Measurements from ENCODE around the gene BCAS3.

DNA sequence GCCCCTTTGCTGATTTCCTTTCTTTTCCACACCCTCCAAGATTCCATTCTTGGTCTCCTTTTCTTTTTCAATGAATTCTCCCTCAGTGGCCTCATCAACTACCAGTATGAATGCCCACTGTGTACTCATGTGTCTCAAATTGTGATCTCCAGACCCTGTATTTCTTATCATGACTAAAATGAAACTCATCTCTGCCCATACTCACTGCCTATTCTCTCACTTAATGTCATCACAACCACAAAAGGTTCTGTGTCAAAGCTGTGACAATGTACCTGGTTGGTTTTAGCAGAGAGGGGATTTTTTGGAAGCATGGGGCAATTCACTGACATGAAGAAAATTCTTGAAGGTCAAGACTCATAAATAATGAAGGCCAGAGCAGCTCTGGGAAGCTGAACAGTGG is 763.0 kb downstream of the BCAS3 start:
- TF ChIP-seq, protein P1, sequence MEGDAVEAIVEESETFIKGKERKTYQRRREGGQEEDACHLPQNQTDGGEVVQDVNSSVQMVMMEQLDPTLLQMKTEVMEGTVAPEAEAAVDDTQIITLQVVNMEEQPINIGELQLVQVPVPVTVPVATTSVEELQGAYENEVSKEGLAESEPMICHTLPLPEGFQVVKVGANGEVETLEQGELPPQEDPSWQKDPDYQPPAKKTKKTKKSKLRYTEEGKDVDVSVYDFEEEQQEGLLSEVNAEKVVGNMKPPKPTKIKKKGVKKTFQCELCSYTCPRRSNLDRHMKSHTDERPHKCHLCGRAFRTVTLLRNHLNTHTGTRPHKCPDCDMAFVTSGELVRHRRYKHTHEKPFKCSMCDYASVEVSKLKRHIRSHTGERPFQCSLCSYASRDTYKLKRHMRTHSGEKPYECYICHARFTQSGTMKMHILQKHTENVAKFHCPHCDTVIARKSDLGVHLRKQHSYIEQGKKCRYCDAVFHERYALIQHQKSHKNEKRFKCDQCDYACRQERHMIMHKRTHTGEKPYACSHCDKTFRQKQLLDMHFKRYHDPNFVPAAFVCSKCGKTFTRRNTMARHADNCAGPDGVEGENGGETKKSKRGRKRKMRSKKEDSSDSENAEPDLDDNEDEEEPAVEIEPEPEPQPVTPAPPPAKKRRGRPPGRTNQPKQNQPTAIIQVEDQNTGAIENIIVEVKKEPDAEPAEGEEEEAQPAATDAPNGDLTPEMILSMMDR (IDR thresholded peaks at IDR 0.05; ENCODE audit: low read depth, low read length, missing input control): no peak
- TF ChIP-seq FOXA1 (IDR thresholded peaks at IDR 0.05): no peak
- no peak for TF ChIP-seq RXRA (IDR thresholded peaks at IDR 0.05)
- TF ChIP-seq, protein P2, sequence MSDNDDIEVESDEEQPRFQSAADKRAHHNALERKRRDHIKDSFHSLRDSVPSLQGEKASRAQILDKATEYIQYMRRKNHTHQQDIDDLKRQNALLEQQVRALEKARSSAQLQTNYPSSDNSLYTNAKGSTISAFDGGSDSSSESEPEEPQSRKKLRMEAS (IDR thresholded peaks at IDR 0.05): no peak
- no peak for TF ChIP-seq RAD21 (IDR thresholded peaks at IDR 0.05)
- no peak for TF ChIP-seq JUND (IDR thresholded peaks at IDR 0.05)
- TF ChIP-seq YY1 (IDR thresholded peaks at IDR 0.05): no peak
- TF ChIP-seq TAF1 (conservative IDR thresholded peaks at IDR 0.05): no peak
- TF ChIP-seq, protein P3, sequence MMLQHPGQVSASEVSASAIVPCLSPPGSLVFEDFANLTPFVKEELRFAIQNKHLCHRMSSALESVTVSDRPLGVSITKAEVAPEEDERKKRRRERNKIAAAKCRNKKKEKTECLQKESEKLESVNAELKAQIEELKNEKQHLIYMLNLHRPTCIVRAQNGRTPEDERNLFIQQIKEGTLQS (IDR thresholded peaks at IDR 0.05): no peak
- no peak for TF ChIP-seq GABPA (IDR thresholded peaks at IDR 0.05 in 1 of 2, conservative IDR thresholded peaks at IDR 0.05 in 1 of 2)
- TF ChIP-seq, protein P4, sequence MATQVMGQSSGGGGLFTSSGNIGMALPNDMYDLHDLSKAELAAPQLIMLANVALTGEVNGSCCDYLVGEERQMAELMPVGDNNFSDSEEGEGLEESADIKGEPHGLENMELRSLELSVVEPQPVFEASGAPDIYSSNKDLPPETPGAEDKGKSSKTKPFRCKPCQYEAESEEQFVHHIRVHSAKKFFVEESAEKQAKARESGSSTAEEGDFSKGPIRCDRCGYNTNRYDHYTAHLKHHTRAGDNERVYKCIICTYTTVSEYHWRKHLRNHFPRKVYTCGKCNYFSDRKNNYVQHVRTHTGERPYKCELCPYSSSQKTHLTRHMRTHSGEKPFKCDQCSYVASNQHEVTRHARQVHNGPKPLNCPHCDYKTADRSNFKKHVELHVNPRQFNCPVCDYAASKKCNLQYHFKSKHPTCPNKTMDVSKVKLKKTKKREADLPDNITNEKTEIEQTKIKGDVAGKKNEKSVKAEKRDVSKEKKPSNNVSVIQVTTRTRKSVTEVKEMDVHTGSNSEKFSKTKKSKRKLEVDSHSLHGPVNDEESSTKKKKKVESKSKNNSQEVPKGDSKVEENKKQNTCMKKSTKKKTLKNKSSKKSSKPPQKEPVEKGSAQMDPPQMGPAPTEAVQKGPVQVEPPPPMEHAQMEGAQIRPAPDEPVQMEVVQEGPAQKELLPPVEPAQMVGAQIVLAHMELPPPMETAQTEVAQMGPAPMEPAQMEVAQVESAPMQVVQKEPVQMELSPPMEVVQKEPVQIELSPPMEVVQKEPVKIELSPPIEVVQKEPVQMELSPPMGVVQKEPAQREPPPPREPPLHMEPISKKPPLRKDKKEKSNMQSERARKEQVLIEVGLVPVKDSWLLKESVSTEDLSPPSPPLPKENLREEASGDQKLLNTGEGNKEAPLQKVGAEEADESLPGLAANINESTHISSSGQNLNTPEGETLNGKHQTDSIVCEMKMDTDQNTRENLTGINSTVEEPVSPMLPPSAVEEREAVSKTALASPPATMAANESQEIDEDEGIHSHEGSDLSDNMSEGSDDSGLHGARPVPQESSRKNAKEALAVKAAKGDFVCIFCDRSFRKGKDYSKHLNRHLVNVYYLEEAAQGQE (IDR thresholded peaks at IDR 0.05): no peak
- TF ChIP-seq SP1 (IDR thresholded peaks at IDR 0.05): no peak
- TF ChIP-seq, protein P5, sequence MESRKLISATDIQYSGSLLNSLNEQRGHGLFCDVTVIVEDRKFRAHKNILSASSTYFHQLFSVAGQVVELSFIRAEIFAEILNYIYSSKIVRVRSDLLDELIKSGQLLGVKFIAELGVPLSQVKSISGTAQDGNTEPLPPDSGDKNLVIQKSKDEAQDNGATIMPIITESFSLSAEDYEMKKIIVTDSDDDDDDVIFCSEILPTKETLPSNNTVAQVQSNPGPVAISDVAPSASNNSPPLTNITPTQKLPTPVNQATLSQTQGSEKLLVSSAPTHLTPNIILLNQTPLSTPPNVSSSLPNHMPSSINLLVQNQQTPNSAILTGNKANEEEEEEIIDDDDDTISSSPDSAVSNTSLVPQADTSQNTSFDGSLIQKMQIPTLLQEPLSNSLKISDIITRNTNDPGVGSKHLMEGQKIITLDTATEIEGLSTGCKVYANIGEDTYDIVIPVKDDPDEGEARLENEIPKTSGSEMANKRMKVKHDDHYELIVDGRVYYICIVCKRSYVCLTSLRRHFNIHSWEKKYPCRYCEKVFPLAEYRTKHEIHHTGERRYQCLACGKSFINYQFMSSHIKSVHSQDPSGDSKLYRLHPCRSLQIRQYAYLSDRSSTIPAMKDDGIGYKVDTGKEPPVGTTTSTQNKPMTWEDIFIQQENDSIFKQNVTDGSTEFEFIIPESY (IDR thresholded peaks at IDR 0.05): no peak
